ENCODE measurements around the gene PDPN. TPM values are rescaled to one million over a fixed set of nuclear protein-coding genes. Genes with fewer than 3 reads are reported as not detected.

Gene PDPN
- total RNA-seq, 1 experiment from 2014 or later: not detected

DNA sequence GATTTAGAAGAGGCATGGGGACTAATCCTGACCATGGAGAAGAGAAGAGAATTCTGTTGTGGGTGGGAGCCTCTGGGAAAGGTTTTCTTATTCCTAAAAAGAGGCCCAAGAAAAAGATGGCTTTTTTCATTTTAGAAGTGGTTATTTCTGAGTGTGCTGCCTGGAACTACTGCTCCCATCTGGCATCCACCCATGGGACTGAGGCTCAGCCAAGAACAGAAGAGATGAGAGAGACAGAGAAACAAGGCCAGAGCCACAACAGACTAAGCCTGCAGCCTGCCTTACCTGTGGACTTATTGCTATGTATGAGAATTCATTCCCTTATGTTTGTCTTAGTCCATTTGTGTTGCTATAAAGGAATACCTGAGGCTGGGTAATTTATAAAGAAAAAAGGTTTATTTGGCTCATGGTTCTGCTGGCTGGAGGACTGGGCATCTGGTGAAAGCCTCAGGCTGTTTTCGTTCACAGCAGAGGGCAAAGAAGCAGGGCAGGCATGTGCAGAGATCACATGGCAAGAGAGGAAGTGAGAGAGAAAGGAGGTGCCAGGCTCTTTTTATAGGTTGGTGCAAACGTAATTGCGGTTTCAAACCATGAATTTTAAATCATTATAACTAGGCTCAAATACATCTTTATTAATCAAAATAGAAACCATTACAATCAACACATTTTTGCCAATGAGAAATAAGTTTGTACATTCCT lies 58.8 kb downstream of the PDPN start:
- CTCF ChIA-PET: no interaction called here
- H3K4me1 Mint-ChIP-seq (ENCODE audit: low read depth, unreplicated experiment): no peaks in the 10 kb centered on the region
- H3K4me3 Mint-ChIP-seq (ENCODE audit: low read depth, unreplicated experiment): no peak overlapping the region
- intact Hi-C loops (cut with micrococcal nuclease; ENCODE audit: unreplicated experiment): no loop called here
- H3K27ac Mint-ChIP-seq (ENCODE audit: unreplicated experiment): no peak overlapping the region
- no peaks in the 10 kb centered on the region for H3K27me3 Mint-ChIP-seq (ENCODE audit: unreplicated experiment)
- H3K36me3 Mint-ChIP-seq (ENCODE audit: insufficient read depth, unreplicated experiment): no peaks in the 10 kb centered on the region
- BruUV-seq (replicated peaks): no TSS peak
- TF ChIP-seq, protein P1, sequence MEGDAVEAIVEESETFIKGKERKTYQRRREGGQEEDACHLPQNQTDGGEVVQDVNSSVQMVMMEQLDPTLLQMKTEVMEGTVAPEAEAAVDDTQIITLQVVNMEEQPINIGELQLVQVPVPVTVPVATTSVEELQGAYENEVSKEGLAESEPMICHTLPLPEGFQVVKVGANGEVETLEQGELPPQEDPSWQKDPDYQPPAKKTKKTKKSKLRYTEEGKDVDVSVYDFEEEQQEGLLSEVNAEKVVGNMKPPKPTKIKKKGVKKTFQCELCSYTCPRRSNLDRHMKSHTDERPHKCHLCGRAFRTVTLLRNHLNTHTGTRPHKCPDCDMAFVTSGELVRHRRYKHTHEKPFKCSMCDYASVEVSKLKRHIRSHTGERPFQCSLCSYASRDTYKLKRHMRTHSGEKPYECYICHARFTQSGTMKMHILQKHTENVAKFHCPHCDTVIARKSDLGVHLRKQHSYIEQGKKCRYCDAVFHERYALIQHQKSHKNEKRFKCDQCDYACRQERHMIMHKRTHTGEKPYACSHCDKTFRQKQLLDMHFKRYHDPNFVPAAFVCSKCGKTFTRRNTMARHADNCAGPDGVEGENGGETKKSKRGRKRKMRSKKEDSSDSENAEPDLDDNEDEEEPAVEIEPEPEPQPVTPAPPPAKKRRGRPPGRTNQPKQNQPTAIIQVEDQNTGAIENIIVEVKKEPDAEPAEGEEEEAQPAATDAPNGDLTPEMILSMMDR (IDR thresholded peaks at IDR 0.05; ENCODE audit: unreplicated experiment): no peak
- H3K9me3 Mint-ChIP-seq (ENCODE audit: low read depth, unreplicated experiment): peaks cover 6% of the 10 kb centered on the region
- no peak for DNase-seq

DNA sequence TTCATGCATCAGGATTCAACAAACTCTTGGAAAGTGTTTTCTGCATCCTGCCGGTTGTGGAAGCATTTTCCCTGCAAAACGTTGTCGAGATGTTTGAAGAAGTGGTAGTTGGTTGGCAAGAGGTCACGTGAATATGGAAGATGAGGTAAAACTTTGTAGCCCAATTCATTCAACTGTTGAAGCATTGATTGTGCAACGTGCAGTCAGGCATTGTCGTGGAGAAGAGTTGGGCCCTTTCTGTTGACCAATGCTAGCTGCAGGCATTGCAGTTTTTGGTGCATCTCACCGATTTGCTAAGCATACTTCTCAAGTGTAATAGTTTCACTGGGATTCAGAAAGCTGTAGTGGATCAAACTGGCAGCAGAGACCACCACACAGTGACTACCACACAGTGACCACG lies 59.4 kb downstream of the PDPN start:
- BruUV-seq (replicated peaks): no TSS peak
- Mint-ChIP-seq H3K4me3 (ENCODE audit: low read depth, unreplicated experiment) (no peak overlapping the region), H3K4me1 (ENCODE audit: low read depth, unreplicated experiment) (no peaks in the 10 kb centered on the region), H3K36me3 (ENCODE audit: insufficient read depth, unreplicated experiment) (no peaks in the 10 kb centered on the region), H3K9me3 (ENCODE audit: low read depth, unreplicated experiment) (peaks cover 6% of the 10 kb centered on the region), H3K27me3 (ENCODE audit: unreplicated experiment) (no peaks in the 10 kb centered on the region), H3K27ac (ENCODE audit: unreplicated experiment) (no peak overlapping the region)
- TF ChIP-seq, protein P1 (IDR thresholded peaks at IDR 0.05; ENCODE audit: unreplicated experiment): no peak
- CTCF ChIA-PET: no interaction called here
- DNase-seq: no peak
- intact Hi-C loops (cut with micrococcal nuclease; ENCODE audit: unreplicated experiment): no loop called here

DNA sequence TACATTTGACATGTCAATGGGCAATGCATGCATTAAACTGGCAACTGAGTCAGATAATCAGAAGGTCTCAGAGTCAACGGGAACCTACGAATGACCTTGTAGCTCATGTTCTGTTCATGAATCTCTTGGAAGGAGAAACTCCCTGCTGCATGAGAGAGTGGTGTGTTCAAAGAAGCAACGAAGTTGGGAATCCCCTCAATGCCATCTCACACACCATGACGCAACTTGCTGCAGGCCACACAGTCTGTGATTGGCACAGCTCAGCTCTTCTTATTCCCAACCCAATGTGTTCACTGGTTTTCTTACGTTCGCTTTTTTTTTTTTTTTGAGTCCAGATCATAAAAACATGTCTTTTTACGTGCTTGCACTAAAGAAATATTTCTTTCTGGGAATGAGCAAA lies 62.9 kb downstream of the PDPN start:
- Mint-ChIP-seq H3K27me3 (ENCODE audit: unreplicated experiment) (no peaks in the 10 kb centered on the region), H3K9me3 (ENCODE audit: low read depth, unreplicated experiment) (peaks cover 2% of the 10 kb centered on the region), H3K27ac (ENCODE audit: unreplicated experiment) (no peak overlapping the region), H3K36me3 (ENCODE audit: insufficient read depth, unreplicated experiment) (no peaks in the 10 kb centered on the region), H3K4me3 (ENCODE audit: low read depth, unreplicated experiment) (no peak overlapping the region), H3K4me1 (ENCODE audit: low read depth, unreplicated experiment) (no peaks in the 10 kb centered on the region)
- no peak for DNase-seq
- no TSS peak for BruUV-seq (replicated peaks)
- CTCF ChIA-PET: interaction anchor here (0.7 kb wide), 1 partner anchor 617 kb away, joined by 3 read pairs; no protein-coding TSS in a partner anchor
- TF ChIP-seq, protein P1 (IDR thresholded peaks at IDR 0.05; ENCODE audit: unreplicated experiment): no peak
- intact Hi-C loops (cut with micrococcal nuclease; ENCODE audit: unreplicated experiment): no loop called here

DNA sequence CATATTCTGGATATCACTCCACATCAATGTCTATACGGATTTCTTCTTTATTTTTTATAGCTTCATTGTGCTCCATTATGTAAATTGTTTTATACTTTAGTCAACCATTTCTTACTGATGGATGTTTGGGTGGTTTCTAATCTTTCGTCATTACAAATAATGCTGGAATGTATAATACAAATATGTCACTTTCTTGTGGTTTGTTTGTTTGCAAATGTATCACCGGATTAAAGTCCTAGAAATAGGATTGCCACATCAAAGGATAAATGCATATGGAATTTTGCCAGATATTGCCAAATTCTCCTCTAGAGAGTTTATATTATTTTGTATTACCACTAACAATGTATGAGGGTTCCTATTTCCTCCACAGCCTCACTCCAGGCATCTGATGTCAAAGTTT lies 67.6 kb downstream of the PDPN start:
- no peak overlapping the region for H3K4me3 Mint-ChIP-seq (ENCODE audit: low read depth, unreplicated experiment)
- DNase-seq: no peak
- TF ChIP-seq, protein P1 (IDR thresholded peaks at IDR 0.05; ENCODE audit: unreplicated experiment): no peak
- H3K27me3 Mint-ChIP-seq (ENCODE audit: unreplicated experiment): no peaks in the 10 kb centered on the region
- intact Hi-C loops (cut with micrococcal nuclease; ENCODE audit: unreplicated experiment): no loop called here
- BruUV-seq (replicated peaks): no TSS peak
- no peak overlapping the region for H3K27ac Mint-ChIP-seq (ENCODE audit: unreplicated experiment)
- CTCF ChIA-PET: no interaction called here
- H3K9me3 Mint-ChIP-seq (ENCODE audit: low read depth, unreplicated experiment): peaks cover 2% of the 10 kb centered on the region
- no peaks in the 10 kb centered on the region for H3K36me3 Mint-ChIP-seq (ENCODE audit: insufficient read depth, unreplicated experiment)
- no peaks in the 10 kb centered on the region for H3K4me1 Mint-ChIP-seq (ENCODE audit: low read depth, unreplicated experiment)

Data from Calu3 (cell line).